Heart left ventricle (tissue), 16 donors: ENCODE results near the gene SUGP2. TPM values are rescaled to one million over a fixed set of nuclear protein-coding genes. Genes with fewer than 3 reads are reported as not detected.

Experiments
- ATAC-seq, 4 donors: fragments of 200-7000 bp; cut with Tn5 transposase; one replicate each; pipeline ENCODE4 v1.9.1; 2020 to 2022; ENCODE audit warnings: moderate library complexity in 4 of 4, mild to moderate bottlenecking in 3 of 4, moderate number of reproducible peaks in 1 of 4
- DNase-seq, 5 donors: peaks; one replicate each; pipeline ENCODE4 v3.0.0-alpha.2; 2020
- H3K27ac ChIP-seq, 12 donors: fragments of 200-600 bp; sonication (generic) in 4 of 12; one replicate each; pipeline versions ENCODE4 v1.5.0 to v1.8.0; 2016 to 2022; ENCODE audit warnings: mild to moderate bottlenecking in 2 of 12
- H3K27me3 ChIP-seq, 9 donors: fragments of 200-600 bp; sonication (generic) in 2 of 9; one replicate each; pipeline versions ENCODE4 v1.5.1 to v1.8.0; 2016 to 2022; ENCODE audit warnings: mild to moderate bottlenecking in 3 of 9
- H3K36me3 ChIP-seq, 9 donors: fragments of 200-600 bp; sonication (generic) in 2 of 9; one replicate each; pipeline versions ENCODE4 v1.5.0 to v1.8.0; 2018 to 2022; ENCODE audit warnings: mild to moderate bottlenecking in 2 of 9
- H3K4me1 ChIP-seq, 12 donors: fragments of 200-600 bp; sonication (generic) in 4 of 12; one replicate each; pipeline versions ENCODE4 v1.5.0 to v1.8.0; 2016 to 2022; ENCODE audit warnings: mild to moderate bottlenecking in 3 of 12
- H3K4me3 ChIP-seq, 12 donors: fragments of 200-600 bp; sonication (generic) in 4 of 12; one replicate each; pipeline versions ENCODE4 v1.5.0 to v1.8.0; 2017 to 2022; ENCODE audit warnings: mild to moderate bottlenecking in 9 of 12, moderate library complexity in 4 of 12
- H3K9me3 ChIP-seq, 12 donors: fragments of 200-600 bp; sonication (generic) in 4 of 12; one replicate each; pipeline versions ENCODE4 v1.5.0 to v1.8.0; 2016 to 2022; ENCODE audit warnings: mild to moderate bottlenecking in 1 of 12
- POLR2A ChIP-seq, 2 donors: fragments of 450-650 bp; IDR thresholded peaks; one replicate each; pipeline ENCODE4 v1.6.1; 2017; ENCODE audit warnings: antibody characterized with exemption in 2 of 2, mild to moderate bottlenecking in 2 of 2, moderate library complexity in 2 of 2
- WGBS, 4 donors: extraction: QIAGEN DNeasy Blood & Tissue Kit in 2 of 4; methylation state at CpG; one replicate each; pipeline versions ENCODE4 v1.1.5 to v1.1.7; 2013 to 2018; 5-methylcytosine and 5-hydroxymethylcytosine counted together
- intact Hi-C, 10 donors: fragments of 100-400 bp; cut with DNase I; formaldehyde crosslinking; loops; one replicate each; pipeline versions ENCODE4 v1.11.1 to v1.14.2; 2022
- polyA plus RNA-seq, 2 donors: library from polyadenylated mRNA; stranded (reverse); fragments of 200-250 nt; gene quantifications; one replicate each; pipeline ENCODE4 v1.2.3, GENCODE V29; 2013
- total RNA-seq, 9 donors: library from RNA; depleted of rRNA in 2 of 9; stranded (reverse); fragments of >200 nt in 2 of 9; fragmentation: NEBNext Ultra II Directional in 3 of 9; extraction: Animal tissue kit (Norgen Biotek cat#: 25700) in 3 of 9; gene quantifications; one replicate each; pipeline versions ENCODE4 v1.1.0 to v1.2.4, GENCODE V29; 2016 to 2023
- TF ChIP-seq, protein P1 (sequence below), 12 donors: fragments of 200-600 bp; sonication (generic) in 4 of 12; IDR thresholded peaks; one replicate each; pipeline versions ENCODE4 v1.5.0 to v1.8.0; 2018 to 2022; ENCODE audit warnings: antibody characterized with exemption in 12 of 12, mild to moderate bottlenecking in 5 of 12
- donor health status: ischemic (EF 13 %, LVEDD 7.1; RV severe dilation, severe dysfunction).
- donor health status: healthy with polysubstance abuse.
- donor health status: DM: no; HTN: yes; CAD: no.
- donor health status: DM: no; HTN: no; CAD: no.
- donor health status: ischemic (EF 25% LVEDD 6.9; RV normal size, moderate dysfunction).
- donor health status: ischemic (EF 25% LVEDD 5.7; RV mildly dilated, moderate dysfunction).
- donor health status: healthy.
- donor health status: DM: yes; HTN: yes; CAD: no.
- donor health status: ischemic (EF 35%, LVEDD 5.7; RV mildly dilated, moderate dysfunction).
- donor health status: nonischemic (EF 11% LVEDD 7.7; RV severe dilation, severe dysfunction).
- donor health status: DM: yes; HTN: yes; CAD: no.
- donor health status: PGD.
- donor health status: ischemic (EF 29% LVEDD 5.4; RV normal size, mild dysfunction).
- donor health status: nonischemic (EF 23%, LVEDD 6.1; RV moderate dilation, normal function).

Gene SUGP2
- total and polyA plus RNA-seq, 11 donors: 36.1 to 76.5 (median 56.6) TPM

DNA sequence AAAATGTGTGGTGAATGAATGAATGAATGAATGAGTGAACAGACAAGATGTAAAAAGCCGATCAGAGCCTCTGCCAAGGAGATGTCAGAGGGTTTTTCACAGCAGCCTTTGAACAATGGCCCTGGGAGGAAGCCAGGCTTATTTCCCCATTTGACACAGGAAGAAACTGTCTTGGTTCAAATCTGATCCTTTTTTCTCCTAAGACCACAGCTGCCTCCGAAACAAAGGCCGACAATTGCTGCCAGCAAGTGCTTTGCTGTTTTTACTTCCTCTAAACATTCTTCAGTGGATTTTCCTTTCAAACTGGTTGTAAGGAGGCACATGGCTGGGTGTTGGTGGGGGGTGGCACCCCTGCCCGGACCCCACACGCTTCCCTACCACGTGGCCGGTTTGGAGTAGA lies 48.1 kb downstream of the SUGP2 start:
- ATAC-seq (peak in 1 of 4 donors; percentile 59), DNase-seq (peak in 3 of 5 donors; percentile 33 to 43 (median 41))
- intact Hi-C loops: loop anchor here in 4 of 10 donors (5.0 to 10.0 kb wide), 2 partner anchors 43 to 90 kb away; partner anchors contain the start of genes CERS1 (in 2 of the 4) and HOMER3 (in 2 of the 4)
- Histone ChIP-seq H3K27me3 (peaks cover 0 to 8% (median 0%) of the 10 kb centered on the region in 9 donors), H3K27ac (peak overlapping the region in 4 of 12 donors; percentile 11 to 63 (median 32)), H3K4me3 (peak overlapping the region in 1 of 12 donors; percentile 1), H3K9me3 (no peaks in the 10 kb centered on the region), H3K4me1 (peaks cover 0 to 25% (median 1%) of the 10 kb centered on the region in 12 donors), H3K36me3 (peaks cover 0 to under 1% (median 0%) of the 10 kb centered on the region in 9 donors)
- 43 to 55% (median 45%) methylated on average over 7 of the region's 7 CpGs for WGBS, 4 donors
- TF ChIP-seq POLR2A (IDR thresholded peaks at IDR 0.05): no peak
- TF ChIP-seq, protein P1, sequence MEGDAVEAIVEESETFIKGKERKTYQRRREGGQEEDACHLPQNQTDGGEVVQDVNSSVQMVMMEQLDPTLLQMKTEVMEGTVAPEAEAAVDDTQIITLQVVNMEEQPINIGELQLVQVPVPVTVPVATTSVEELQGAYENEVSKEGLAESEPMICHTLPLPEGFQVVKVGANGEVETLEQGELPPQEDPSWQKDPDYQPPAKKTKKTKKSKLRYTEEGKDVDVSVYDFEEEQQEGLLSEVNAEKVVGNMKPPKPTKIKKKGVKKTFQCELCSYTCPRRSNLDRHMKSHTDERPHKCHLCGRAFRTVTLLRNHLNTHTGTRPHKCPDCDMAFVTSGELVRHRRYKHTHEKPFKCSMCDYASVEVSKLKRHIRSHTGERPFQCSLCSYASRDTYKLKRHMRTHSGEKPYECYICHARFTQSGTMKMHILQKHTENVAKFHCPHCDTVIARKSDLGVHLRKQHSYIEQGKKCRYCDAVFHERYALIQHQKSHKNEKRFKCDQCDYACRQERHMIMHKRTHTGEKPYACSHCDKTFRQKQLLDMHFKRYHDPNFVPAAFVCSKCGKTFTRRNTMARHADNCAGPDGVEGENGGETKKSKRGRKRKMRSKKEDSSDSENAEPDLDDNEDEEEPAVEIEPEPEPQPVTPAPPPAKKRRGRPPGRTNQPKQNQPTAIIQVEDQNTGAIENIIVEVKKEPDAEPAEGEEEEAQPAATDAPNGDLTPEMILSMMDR (IDR thresholded peaks at IDR 0.05): no peak

DNA sequence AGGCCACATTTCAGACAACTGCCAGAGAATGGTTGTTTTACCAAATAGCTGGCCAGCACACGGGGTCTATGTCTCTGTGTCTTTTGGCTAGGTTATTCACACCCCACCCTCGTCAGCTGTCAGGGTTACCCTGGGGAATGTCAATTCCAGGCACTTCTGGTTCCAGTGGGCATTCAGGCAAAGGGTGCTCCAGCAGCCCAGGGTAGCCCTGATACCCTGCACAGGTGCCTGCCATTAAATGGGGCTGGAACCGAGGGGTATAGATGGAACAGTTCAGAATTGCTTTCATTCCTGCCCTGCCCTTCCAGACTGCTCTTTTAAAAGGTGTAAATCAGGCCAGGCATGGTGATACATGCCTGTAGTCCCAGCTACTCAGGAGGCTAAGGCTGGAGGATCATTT lies 49.1 kb downstream of the SUGP2 start:
- H3K9me3 ChIP-seq: no peaks in the 10 kb centered on the region
- H3K36me3 ChIP-seq: no peaks in the 10 kb centered on the region
- H3K27me3 ChIP-seq: peaks cover 0 to 8% (median 0%) of the 10 kb centered on the region in 9 donors
- WGBS, 4 donors: 69 to 82% (median 81%) methylated on average over 3 of the region's 3 CpGs
- no peak overlapping the region for H3K4me3 ChIP-seq
- ATAC-seq (no peak), DNase-seq (no peak)
- no peak for TF ChIP-seq POLR2A (IDR thresholded peaks at IDR 0.05)
- TF ChIP-seq, protein P1 (IDR thresholded peaks at IDR 0.05): no peak
- intact Hi-C loops: loop anchor here in 2 of 10 donors (10.0 kb wide), 1 partner anchor 89 kb away; the partner anchor contains the start of gene CERS1 (in 2 of the 2)
- H3K27ac ChIP-seq: peak overlapping the region in 1 of 12 donors; percentile 63
- H3K4me1 ChIP-seq: peaks cover 0 to 25% (median 1%) of the 10 kb centered on the region in 12 donors

DNA sequence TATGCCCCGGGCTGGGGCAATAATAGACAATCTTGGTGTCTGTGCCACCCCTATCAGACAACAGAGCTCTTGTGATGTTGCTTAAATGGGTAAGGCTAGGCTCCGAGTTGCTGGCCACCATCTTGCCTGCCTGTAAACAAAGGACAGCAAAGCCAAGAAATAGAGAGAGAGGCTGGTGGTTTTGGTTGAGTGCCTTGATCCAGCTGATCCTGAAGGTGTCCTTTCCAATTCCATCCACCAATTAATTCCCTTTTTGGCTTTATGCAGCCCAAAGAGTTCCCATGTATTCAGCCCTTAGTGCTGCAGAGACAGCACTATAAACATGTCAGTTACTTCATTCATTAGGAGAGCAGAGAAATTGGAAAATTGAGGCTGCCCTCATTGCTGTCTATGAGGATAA lies 50.6 kb downstream of the SUGP2 start:
- peaks cover 0 to 25% (median 1%) of the 10 kb centered on the region in 12 donors for H3K4me1 ChIP-seq
- H3K27me3 ChIP-seq: peaks cover 0 to 8% (median 0%) of the 10 kb centered on the region in 9 donors
- H3K27ac ChIP-seq: no peak overlapping the region
- H3K9me3 ChIP-seq: no peaks in the 10 kb centered on the region
- no peak overlapping the region for H3K4me3 ChIP-seq
- intact Hi-C loops: loop anchor here in 2 of 10 donors (10.0 kb wide), 1 partner anchor 88 kb away; the partner anchor contains the start of gene CERS1 (in 2 of the 2)
- no peak for ATAC-seq
- WGBS, 4 donors: 72 to 85% (median 80%) methylated on average over 2 of the region's 2 CpGs
- no peak for TF ChIP-seq POLR2A (IDR thresholded peaks at IDR 0.05)
- TF ChIP-seq, protein P1 (IDR thresholded peaks at IDR 0.05): no peak
- DNase-seq: no peak
- H3K36me3 ChIP-seq: no peaks in the 10 kb centered on the region

DNA sequence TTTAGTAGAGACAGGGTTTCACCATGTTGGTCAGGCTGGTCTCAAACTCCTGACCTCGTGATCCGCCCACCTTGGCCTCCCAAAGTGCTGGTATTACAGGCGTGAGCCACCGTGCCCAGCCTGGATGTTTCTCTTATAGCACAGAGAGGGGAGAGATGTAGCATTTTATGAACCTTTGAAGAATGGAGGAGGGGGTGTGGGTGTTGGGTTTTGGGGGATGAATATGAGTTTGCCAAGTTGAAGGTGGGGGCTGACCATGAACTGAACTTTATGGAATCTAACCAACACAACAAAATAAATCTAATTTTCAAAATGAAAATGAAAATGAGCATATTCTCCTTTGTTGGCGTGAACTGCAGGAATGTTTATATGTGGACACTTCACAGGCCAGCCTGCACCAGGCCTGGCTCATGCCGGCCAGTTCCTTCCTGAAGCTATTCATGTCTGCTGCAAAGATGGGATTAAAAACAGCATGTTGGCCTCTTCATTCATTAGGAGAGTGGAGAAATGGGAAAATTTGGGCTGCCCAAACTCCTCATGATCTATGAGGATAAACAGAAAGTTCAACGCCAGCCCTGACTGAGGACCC lies 52.8 kb downstream of the SUGP2 start:
- peaks cover 0 to 11% (median 0%) of the 10 kb centered on the region in 12 donors for H3K4me1 ChIP-seq
- no peak overlapping the region for H3K4me3 ChIP-seq
- no peak for ATAC-seq
- DNase-seq: no peak
- intact Hi-C loops: loop anchor here in 2 of 10 donors (10.0 kb wide), 1 partner anchor 86 kb away; the partner anchor contains the start of gene CERS1 (in 2 of the 2)
- H3K27me3 ChIP-seq: peaks cover 0 to 8% (median 0%) of the 10 kb centered on the region in 9 donors
- no peak overlapping the region for H3K27ac ChIP-seq
- H3K9me3 ChIP-seq: no peaks in the 10 kb centered on the region
- 80 to 88% (median 83%) methylated on average over 7 of the region's 7 CpGs for WGBS, 4 donors
- H3K36me3 ChIP-seq: no peaks in the 10 kb centered on the region
- TF ChIP-seq, protein P1 (IDR thresholded peaks at IDR 0.05): no peak
- TF ChIP-seq POLR2A (IDR thresholded peaks at IDR 0.05): no peak
